OCI-LY3 (cell line): ENCODE data around the gene PIK3R6.

ENCODE experiments used
- H2AFZ ChIP-seq: fragments of 200-600, 300-600 bp; shearing (Covaris generic); 2 replicates; pipeline ENCODE4 v1.6.0; 2014; ENCODE audit warnings: antibody characterized with exemption, low read depth, low read length
- H3K27ac ChIP-seq: fragments of 200-600, 300-600 bp; sonication (generic); 2 replicates; pipeline ENCODE4 v1.5.1; 2014; ENCODE audit warnings: mild to moderate bottlenecking, low read length, moderate library complexity, mixed read lengths
- H3K27me3 ChIP-seq: fragments of 200-600, 300-600 bp; sonication (generic); 2 replicates; pipeline ENCODE4 v1.6.1; 2014; ENCODE audit warnings: low read depth, low read length, mixed read lengths
- H3K36me3 ChIP-seq: fragments of 200-600, 300-600 bp; sonication (generic); replicated peaks from 2 replicates; pipeline ENCODE3; 2014; ENCODE audit warnings: low read depth, low read length, mixed read lengths
- H3K4me1 ChIP-seq: fragments of 300-600, 200-600 bp; sonication (generic); 2 replicates; pipeline ENCODE4 v1.6.1; 2014; ENCODE audit warnings: low read length, mixed read lengths
- H3K4me2 ChIP-seq: fragments of 200-600, 300-600 bp; sonication (generic); 2 replicates; pipeline ENCODE4 v1.6.1; 2014; ENCODE audit warnings: low read length, mixed read lengths
- H3K4me3 ChIP-seq: fragments of 300-600, 200-600 bp; sonication (generic); 2 replicates; pipeline ENCODE4 v1.5.1; 2014; ENCODE audit warnings: antibody characterized with exemption, mild to moderate bottlenecking, low read length, moderate library complexity
- H3K79me2 ChIP-seq: fragments of 300-600, 200-600 bp; shearing (Covaris generic); 2 replicates; pipeline ENCODE4 v1.6.1; 2014; ENCODE audit warnings: mild to moderate bottlenecking, low read length, mixed read lengths
- H3K9ac ChIP-seq: fragments of 300-600, 200-600 bp; shearing (Covaris generic); 2 replicates; pipeline ENCODE4 v1.6.0; 2014; ENCODE audit warnings: mild to moderate bottlenecking, low read length, moderate library complexity
- H3K9me3 ChIP-seq: fragments of 200-600, 300-600 bp; shearing (Covaris generic); 2 replicates; pipeline ENCODE4 v1.6.1; 2014; ENCODE audit warnings: low read length, mixed read lengths; ENCODE audit not compliant: insufficient read depth
- H4K20me1 ChIP-seq: fragments of 200-600, 300-600 bp; sonication (generic); 2 replicates; pipeline ENCODE4 v1.6.1; 2016; ENCODE audit warnings: low read length, mixed read lengths; ENCODE audit not compliant: insufficient read depth
- EZH2phosphoT487 ChIP-seq: fragments of 200-600 bp; shearing (Covaris generic); IDR thresholded peaks from 2 replicates; pipeline ENCODE4 v1.6.1; 2018; ENCODE audit warnings: antibody characterized with exemption, mixed run types, low read depth
- TF ChIP-seq, protein P1 (sequence below): fragments of 200-600, 300-600 bp; sonication (generic); IDR thresholded peaks from 2 replicates; pipeline ENCODE4 v1.5.1; 2014; ENCODE audit warnings: antibody characterized with exemption, low read length, low read depth

Gene PIK3R6

DNA sequence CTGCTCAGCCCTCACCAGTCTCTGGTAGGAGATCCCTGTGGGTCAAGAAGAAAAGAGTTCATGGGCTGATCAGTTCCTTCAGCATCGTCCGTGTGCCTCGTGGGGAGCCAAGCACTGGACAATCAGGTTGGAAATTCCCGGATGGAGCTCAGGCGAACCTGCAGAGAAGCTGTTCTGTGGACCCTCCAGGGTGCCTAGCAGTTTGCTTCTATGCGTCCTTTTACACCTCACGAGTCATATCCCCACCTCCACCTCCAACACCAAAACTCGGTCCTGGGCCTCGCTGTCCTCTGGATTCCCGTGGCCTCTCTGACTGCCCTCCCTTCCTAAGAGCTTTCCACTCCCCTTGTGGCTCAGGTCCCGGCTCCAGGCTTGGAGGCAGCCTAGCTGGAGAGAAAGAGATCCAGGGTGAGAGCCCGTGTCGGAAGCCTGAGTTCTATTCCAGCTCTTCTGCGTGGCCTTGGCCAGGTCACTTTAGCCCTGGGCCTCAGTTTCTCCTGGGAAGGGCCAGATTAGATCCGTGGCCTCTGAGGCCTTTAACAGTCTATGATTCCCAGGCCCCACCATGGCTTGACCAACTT is 26.2 kb upstream of the PIK3R6 start:
- peak overlapping the region; percentile 97 for H3K4me2 ChIP-seq
- no peak overlapping the region for H2AFZ ChIP-seq
- no peaks in the 10 kb centered on the region for H4K20me1 ChIP-seq
- H3K36me3 ChIP-seq = peaks cover 11% of the 10 kb centered on the region
- H3K4me3 ChIP-seq = no peak overlapping the region
- TF ChIP-seq, protein P1, sequence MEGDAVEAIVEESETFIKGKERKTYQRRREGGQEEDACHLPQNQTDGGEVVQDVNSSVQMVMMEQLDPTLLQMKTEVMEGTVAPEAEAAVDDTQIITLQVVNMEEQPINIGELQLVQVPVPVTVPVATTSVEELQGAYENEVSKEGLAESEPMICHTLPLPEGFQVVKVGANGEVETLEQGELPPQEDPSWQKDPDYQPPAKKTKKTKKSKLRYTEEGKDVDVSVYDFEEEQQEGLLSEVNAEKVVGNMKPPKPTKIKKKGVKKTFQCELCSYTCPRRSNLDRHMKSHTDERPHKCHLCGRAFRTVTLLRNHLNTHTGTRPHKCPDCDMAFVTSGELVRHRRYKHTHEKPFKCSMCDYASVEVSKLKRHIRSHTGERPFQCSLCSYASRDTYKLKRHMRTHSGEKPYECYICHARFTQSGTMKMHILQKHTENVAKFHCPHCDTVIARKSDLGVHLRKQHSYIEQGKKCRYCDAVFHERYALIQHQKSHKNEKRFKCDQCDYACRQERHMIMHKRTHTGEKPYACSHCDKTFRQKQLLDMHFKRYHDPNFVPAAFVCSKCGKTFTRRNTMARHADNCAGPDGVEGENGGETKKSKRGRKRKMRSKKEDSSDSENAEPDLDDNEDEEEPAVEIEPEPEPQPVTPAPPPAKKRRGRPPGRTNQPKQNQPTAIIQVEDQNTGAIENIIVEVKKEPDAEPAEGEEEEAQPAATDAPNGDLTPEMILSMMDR = 0 out of 2 replicates have a peak, but pooled peaks have one; percentile 4
- TF ChIP-seq EZH2phosphoT487 = no peak
- H3K9me3 ChIP-seq = no peaks in the 10 kb centered on the region
- H3K27me3 ChIP-seq = no peaks in the 10 kb centered on the region
- no peaks in the 10 kb centered on the region for H3K79me2 ChIP-seq
- H3K27ac ChIP-seq = no peak overlapping the region
- H3K4me1 ChIP-seq = peaks cover 60% of the 10 kb centered on the region
- no peak overlapping the region for H3K9ac ChIP-seq

DNA sequence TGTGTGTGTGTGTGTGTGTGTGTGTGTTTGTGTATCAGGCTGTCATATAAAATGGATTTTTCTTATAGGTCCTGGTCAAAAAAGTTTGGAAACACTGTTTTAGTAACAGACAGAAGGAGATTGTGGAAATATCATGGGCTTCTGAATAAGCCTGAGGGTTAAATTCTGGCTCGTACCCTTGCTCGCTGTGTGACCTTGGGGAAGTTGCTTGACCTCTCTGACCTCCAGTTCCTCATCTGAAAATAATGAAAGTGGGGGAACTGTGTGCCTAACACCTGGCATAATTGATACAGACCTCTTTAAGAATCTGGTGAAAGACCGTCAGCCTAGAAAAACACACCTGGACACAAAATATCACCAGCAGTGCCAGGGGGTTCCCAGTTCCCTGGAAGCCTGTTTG is 25.6 kb upstream of the PIK3R6 start:
- Histone ChIP-seq H3K9ac (peak overlapping the region; percentile 47; the same call in 1 of the 2 replicates), H3K79me2 (no peaks in the 10 kb centered on the region), H3K9me3 (no peaks in the 10 kb centered on the region), H3K4me1 (peaks cover 53% of the 10 kb centered on the region), H3K36me3 (peaks cover 7% of the 10 kb centered on the region), H2AFZ (no peak overlapping the region), H3K27ac (peak overlapping the region; percentile 97), H4K20me1 (no peaks in the 10 kb centered on the region), H3K4me2 (peak overlapping the region; percentile 97), H3K27me3 (no peaks in the 10 kb centered on the region), H3K4me3 (no peak overlapping the region)
- TF ChIP-seq, protein P1 = no peak
- TF ChIP-seq EZH2phosphoT487 = no peak

DNA sequence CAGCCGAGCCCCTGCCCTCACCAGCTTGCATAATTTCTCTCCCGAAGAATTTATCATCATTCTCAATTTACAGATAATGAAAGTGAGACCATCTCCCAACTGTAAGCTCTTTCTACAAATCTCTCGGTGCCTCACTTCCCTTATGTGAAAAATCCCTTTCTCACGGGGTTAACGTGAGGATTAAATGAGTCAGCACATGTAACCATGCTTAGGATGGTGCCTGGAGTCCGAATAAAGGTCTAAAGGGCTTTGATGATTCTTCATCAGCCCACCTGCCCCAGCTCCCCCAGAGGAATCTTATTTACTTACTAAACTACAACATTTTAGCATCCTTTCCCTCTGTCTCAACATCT is 24.8 kb upstream of the PIK3R6 start:
- H4K20me1 ChIP-seq = no peaks in the 10 kb centered on the region
- H3K4me3 ChIP-seq = peak overlapping the region; percentile 69
- no peaks in the 10 kb centered on the region for H3K36me3 ChIP-seq
- peak overlapping the region; percentile 97 for H3K27ac ChIP-seq
- TF ChIP-seq, protein P1 = no peak
- no peak for TF ChIP-seq EZH2phosphoT487
- peak overlapping the region; percentile 97 for H3K4me2 ChIP-seq
- peaks cover 50% of the 10 kb centered on the region for H3K4me1 ChIP-seq
- H2AFZ ChIP-seq = no peak overlapping the region
- H3K79me2 ChIP-seq = no peaks in the 10 kb centered on the region
- H3K9me3 ChIP-seq = no peaks in the 10 kb centered on the region
- H3K27me3 ChIP-seq = no peaks in the 10 kb centered on the region
- H3K9ac ChIP-seq = peak overlapping the region; percentile 72; the same call in 1 of the 2 replicates

DNA sequence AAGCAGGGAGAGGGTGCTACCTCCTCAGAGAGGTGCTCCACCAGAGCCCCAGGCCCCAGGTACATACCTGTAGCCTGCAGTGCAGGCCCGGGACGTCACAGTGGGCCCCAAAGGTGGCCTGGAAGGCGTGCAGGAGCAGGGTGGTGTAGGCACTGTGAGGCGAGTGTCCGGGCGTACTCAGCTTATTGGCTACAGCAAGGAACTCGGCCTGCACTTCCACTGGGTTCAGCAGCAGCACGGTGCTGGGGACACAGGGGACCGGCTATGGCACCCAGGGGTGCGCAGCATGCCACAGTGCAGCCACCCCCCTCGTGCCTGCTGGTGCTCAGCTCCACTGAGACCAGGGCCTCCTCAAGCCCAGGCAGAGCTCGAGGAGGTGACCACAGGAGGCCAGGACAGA is 23.2 kb upstream of the PIK3R6 start:
- Histone ChIP-seq H3K9ac (no peak overlapping the region), H4K20me1 (no peaks in the 10 kb centered on the region), H3K27ac (no peak overlapping the region), H3K27me3 (no peaks in the 10 kb centered on the region), H3K4me2 (no peak overlapping the region), H3K4me1 (peaks cover 61% of the 10 kb centered on the region), H3K4me3 (no peak overlapping the region), H2AFZ (no peak overlapping the region), H3K9me3 (no peaks in the 10 kb centered on the region), H3K79me2 (no peaks in the 10 kb centered on the region), H3K36me3 (peaks cover 6% of the 10 kb centered on the region)
- TF ChIP-seq, protein P1 = no peak
- TF ChIP-seq EZH2phosphoT487 = no peak
